Stimulated activated CD8-positive, alpha-beta memory T cell treated with anti-CD3 and anti-CD28 coated beads, Interleukin-12 subunit alpha, Interleukin-12 subunit beta, amount 100 ng/mL, for 1 hour (primary cell): ENCODE data around the gene CBLC.

Experiments
- DNase-seq: peaks from one replicate; pipeline ENCODE4 v3.0.0-alpha.2; 2020; ENCODE audit warnings: low read depth

Gene CBLC, protein sequence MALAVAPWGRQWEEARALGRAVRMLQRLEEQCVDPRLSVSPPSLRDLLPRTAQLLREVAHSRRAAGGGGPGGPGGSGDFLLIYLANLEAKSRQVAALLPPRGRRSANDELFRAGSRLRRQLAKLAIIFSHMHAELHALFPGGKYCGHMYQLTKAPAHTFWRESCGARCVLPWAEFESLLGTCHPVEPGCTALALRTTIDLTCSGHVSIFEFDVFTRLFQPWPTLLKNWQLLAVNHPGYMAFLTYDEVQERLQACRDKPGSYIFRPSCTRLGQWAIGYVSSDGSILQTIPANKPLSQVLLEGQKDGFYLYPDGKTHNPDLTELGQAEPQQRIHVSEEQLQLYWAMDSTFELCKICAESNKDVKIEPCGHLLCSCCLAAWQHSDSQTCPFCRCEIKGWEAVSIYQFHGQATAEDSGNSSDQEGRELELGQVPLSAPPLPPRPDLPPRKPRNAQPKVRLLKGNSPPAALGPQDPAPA

DNA sequence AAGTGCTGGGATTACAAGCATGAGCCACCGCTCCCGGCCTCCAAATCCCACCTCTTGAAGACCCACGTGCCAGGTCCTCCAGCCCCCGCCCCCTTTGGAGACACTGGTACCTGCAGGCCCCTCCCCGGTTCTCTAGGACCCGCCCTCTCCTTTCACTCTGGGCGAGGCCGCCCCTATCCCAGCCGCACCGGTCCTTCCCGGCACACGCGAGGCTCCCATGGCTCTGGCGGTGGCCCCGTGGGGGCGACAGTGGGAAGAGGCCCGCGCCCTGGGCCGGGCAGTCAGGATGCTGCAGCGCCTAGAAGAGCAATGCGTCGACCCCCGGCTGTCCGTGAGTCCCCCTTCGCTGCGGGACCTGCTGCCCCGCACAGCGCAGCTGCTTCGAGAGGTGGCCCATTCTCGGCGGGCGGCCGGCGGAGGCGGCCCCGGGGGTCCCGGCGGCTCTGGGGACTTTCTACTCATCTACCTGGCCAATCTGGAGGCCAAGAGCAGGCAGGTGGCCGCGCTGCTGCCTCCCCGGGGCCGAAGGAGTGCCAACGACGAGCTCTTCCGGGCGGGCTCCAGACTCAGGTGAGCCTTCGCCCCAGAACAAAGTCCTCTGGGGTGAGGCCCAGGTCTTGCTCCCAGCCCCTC, at the start of gene CBLC:
Gene CBLC, plus strand, starts transcription at position 176 of the 633 bp plus-strand sequence. Its CDS starts 42 bp downstream, at position 218.
- DNase-seq = no peak

DNA sequence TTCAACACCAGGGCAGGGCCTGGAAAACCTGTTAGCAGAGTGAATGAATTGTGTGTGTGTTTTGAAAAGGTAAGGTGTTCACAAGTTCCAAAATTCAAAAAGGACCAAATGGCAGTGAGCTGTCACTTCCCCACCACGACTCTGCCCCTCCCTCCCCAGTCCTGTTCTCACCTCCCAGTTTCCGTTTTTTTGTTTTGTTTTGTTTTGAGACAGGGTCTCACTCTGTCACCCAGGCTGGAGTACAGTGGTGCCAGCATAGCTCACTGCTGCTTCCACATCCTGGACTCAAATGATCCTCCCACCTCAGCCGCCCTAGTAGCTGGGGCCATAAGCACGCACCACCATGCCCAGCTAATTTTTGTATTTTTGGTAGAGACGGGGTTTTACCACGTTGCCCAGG, 49.5 kb upstream of the CBLC start:
- DNase-seq = no peak

DNA sequence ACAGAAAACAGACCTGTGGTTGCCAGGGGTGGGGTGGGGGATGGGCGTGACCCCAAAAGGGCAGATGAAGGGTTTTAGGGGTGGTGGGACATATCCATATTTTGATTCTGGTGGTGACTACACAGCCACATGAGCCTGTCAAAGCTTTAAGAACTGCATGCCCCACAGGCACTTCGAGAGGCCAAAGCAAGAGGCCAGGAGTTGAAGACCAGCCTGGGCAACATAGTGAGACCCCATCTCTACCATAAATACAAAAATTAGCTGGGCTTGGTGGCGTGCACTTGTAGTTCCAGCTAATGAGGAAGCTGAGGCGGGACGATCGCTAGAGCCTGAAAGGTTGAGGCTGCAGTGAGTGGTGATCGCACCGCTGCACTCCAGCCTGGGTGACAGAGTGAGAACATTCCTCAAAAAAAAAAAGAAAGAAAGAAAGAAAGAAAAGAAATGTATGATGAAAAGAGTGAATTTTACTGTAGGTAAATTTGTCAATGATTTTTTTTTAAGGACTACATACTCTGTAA, 48.1 kb upstream of the CBLC start:
- DNase-seq = no peak

DNA sequence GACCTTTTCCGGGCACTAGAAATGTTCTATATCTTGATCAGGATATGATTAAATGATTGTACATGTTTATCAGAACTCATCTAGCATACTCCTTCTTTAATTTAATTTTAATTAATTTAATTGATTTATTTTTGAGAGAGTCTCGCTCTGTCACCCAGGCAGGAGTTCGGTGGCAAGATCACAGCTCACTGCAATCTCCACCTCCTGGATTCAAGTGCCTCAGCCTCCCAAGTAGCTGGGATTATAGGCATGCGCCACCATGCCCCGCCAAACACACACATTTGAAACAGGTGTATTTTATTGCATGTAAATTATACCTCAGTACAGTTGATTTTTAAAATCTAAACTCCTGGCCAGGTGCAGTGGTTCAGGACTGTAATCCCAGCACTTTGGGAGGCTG, 46.6 kb upstream of the CBLC start:
- no peak for DNase-seq

DNA sequence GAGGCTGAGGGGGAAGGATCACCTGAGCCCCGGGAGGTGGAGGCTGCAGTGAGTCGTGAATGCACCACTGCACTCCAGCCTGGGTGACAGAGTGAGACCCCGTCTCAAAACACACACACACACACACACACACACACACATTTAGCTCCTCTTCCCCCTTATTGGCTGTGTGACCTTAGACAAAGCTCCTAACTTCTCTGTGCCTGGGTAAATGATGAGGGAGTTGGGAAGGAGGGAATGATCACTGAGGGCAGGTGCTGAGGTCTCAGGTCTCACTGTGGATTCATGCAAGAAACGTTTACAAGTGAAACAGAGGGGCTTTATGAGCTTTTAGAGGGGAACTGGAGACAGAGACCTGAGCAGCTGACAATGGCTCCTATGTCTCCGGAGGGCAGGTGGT, 46.1 kb upstream of the CBLC start:
- DNase-seq = no peak

DNA sequence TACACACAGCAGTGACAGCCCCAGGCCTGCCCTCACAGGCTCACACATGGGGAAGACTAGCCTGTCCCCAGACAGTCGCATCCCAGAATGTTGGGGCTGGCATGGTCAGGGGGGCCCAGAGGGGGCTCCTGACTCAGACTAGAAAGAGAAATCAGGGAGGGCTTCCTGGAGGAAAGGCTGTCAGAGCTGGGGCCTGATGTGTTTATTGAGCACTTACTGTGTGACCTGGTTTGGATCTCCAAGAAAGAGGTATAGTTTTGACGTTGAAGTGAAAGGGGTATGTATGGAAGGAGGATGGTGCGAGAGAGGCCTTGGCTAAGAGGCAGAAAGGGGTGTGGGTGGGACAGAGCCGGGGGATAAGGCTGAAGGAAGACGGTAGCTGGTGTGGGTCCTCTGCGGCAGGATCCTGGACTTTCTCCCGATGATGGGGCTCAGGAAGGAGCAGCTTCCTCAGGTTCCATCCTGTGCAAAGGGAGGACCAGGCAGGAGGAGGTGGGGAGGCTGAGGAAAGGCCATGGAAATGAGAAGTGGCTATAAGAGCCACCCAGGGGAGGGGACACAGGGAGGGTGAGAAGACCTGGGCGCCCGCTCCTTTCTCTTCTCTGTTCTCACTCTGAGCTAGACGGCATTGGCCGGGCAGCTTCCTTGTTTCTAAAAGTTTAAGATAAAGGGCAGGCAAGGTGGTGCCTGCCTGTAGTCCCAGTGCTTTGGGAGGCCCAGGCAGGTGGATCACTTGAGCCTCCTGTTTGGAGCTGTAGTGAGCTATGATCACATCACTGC, 45.3 kb upstream of the CBLC start:
- no peak for DNase-seq

DNA sequence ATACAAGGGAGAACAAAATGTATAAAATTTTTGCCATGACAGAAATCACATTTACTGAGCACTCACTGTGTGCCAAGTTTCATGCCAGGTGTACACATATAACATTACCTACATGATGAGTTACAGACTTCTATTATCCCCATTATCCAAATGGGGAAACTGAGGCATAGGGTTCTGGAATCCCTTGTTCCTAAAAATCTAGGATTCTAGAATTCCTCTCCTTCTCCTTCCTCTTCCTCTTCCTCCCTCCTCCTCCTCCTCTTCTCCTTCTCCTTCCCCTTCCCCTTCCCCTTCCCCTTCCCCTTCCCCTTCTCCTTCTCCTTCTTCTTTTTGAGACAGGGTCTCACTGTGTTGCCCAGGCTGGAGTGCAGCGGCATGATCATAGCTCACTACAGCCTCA, 43.3 kb upstream of the CBLC start:
- no peak for DNase-seq

DNA sequence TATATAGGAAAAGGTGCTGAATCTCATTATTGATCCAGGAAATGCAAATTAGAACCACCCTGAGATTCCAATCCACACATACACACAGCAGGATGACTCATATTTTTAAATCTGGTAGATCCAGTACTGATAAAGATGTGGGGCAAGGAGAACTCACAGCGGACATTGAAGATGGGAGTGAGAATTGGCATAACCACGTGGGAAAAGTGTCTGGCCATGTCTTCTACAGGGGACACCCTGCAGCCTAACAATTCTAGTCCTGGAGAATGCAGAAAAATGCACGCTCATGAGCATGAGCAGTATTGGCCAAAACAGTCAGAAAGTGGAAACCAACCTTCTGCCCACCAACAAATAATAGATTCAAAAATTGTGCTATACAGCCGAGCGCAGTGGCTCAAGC, 42.7 kb upstream of the CBLC start:
- DNase-seq = no peak

DNA sequence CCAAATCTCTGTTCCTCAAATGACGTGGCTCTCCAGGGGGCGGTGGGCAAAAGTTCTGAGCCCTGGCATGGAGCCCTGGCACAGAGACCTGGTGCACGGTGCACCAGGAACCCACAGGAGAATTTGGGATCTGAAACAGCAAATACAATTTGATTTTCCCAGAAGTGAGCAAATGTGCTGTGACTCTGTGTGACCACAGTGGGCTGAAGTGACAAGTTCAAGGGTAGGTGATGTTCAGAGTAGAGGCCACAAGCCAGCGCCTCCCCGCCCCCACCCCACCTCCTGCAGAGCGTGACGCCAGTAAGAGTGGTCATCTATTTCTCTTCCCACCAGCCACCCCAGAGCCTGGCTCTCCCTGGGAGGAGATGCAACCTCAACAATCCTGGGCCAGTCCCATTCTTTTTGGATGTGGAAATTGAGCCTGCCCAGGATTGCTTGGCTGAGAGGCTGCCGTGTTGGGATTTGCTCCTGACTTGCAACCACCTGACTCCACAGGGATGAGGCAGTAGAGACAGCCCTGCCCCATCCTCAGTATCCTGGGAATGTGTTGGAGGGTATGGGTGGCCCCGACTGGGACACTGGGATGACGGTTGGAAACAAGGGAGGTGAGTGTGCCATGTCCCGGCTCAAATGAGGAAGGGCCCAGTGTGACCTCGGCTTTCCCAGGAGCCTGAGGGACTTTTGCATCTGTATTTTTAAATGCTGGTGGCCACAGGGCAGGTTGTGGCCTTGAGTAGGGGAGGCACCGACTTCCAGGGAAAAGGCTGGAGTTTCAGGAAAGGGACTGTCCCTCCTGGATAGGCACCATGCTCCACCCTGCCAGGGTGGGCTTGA, 40.2 kb upstream of the CBLC start:
- no peak for DNase-seq

DNA sequence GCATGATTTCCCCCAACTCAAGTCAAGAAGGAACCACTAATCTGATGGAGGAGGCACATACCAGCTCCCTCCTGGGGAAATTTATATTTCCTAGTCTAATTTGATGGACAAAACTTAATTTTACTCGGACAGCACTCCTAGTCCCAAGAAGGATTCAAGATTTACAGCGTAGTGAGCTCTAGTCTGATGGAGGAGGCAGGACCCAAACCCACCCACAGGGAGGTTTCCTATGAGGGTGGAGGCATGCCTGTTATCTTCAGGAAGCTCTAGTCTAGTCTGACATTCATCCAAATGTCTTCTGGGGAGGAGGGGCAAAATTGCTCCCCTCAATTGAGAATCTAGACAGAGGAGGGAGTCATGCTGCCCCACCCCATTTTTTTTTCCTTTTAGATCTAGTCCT, 39.6 kb upstream of the CBLC start:
- no peak for DNase-seq

DNA sequence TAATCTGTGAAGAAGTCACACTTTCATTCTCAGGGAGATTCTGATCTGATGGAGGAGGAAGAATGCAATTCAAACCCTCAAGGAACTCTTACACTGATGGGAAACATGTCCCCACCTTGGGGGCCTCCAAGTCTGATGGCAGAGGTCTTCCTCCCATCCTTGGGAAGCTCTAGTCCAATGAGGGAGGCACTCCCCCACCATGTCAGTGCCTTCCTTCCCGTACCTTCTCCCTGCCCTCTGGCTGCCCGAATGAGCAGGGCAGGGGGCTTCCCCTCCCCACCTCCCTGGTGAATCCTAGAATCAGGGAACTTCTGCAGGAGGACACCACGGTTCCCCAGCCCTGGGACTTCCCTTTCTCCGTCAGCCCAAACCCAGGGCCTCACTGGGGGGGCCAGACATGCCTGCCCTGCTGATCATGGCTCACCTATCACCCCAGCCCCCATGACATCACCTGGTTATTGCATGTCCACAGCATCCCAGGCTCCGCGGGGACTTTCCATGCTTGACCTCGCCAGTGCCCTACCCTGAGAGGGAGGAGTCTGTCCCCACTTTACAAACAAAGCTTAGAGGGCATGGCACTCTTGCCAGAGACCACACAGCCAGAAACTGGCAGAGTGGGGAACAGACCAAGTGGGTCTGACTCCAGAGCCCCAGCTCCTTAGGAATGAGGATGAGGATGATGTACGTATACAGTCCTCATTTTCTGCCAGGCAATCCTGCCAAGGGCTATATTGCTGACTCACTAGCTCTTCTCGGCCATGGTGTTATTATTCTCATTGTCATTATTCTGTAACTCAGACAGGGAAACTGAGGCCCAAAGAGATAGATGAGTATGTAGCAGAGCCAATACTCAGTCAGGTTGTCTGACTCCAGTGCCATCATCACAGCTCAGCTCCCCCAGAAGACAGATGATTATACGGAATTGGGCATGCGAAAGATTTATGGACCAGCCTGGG, 38.8 kb upstream of the CBLC start:
- no peak for DNase-seq

DNA sequence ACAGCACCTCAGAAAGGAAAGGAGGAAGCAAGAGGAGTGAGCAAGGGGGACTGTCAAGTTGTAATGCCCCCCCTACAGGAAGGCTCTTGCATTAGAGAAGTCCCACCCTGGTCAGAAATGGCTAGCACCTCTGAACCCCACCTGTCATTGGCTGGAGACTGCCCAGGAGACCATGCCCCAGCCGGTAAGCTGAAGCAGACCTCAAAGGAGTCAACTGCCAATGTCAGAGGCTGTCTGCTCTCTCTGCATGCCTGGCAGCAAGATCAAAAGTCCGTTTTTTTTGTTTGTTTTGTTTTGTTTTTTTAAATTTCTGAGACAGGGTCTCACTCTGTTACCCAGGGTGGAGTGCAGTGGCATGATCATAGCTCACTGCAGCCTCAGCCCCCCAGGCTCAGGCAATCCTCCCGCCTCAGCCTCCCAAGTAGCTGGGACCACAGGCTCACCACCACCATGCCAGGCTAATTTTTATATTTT, 37.3 kb upstream of the CBLC start:
- no peak for DNase-seq

DNA sequence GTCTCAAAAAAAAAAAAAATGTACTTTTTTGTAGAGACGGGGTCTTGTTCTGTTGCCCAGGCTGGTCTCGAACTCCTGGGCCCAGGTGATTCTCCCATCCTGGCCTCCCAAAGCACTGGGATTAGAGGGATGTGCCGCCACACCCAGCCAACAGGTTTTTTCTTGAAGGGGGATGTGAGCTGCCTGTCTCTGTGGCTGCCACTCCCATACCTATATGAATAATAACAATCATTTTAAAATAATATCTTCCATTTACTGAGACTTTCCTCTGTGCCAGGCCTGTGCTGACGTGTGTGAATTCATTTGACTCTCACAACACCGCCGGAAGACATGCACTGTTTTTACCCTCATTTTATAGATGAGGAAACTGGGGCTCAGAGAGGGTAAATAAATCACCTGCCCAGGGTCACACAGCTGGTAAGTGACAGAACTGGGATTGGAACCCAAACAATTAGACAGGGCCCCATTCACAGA, 36.4 kb upstream of the CBLC start:
- DNase-seq = no peak

DNA sequence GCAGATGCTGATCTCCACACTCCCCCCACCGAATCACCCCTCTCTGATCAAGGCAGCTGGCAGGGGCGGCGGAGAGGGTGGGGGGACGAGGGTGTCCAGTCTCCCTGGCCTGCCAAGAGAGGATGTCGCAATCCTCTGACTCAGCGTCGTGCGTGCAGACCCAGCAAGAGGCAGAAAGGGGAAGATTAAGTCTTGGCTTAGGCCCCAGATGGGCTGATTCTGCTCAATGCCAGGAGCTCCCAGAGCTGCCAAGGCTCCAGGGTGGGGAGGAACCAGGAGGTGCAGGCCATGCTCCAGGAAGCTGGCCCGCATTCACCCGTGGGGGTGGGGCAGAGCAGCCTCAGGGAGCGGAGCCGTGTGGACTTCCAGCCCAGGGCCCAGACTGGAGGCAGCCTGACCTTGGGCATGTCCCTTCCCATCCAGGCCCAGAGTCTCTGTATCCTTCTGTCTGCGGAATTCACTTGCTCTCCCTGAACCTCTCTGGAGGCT, 35.8 kb upstream of the CBLC start:
- DNase-seq = no peak

DNA sequence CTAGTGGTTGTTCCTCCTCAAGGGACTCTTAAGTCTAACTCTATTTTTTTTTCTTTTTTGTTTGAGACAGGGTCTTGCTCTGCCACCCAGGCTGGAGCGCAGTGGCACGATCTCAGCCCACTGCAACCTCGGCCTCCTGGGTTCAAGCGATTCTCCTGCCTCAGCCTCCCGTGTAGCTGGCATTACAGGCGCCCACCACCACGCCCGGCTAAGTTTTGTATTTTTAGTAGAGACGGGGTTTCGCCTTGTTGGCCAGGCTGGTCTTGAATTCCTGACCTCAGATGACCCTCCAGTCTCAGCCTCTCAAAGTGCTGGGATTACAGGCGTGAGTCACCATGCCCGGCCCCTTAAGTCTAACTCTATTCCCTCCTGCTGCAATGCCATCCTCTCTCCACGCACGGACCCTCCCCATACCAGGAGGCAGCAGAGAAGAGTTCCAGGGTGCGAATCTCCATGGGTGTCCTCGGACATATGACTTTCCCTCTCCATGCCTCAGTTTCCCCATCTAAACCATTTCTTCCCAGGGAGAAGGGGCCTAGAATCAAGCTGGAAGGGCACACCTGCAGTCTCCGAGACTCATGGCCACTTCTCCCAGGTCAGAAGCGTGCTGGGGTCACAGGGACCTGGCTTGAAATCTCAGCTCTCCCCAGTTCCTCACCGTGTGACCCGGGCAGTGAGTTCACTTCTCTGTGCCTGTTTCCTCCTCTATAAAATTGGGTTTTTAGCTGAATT, 35.2 kb upstream of the CBLC start:
- no peak for DNase-seq

DNA sequence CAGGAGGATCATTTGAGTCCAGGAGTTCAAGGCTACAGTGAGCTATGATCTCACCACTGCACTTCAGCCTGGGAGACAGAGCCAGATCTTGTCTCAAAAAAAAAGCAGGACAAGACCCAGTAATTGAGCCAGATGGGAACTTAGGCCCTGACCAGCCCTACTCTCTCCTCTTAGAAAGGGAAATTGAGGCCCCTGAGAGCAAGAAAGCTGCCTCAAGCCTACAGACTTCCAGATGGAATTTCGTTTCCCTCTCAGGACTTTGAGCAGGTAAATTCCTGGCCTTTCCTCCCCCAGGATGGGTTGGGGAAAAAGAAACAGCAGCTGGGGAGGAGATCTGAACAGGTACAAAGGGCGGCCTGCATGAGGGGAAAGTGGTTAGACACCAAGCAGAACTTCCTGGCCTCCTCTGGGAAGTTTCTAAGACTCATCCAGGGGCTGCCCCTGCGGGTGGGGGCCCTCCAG, 32.8 kb upstream of the CBLC start:
- DNase-seq = no peak

DNA sequence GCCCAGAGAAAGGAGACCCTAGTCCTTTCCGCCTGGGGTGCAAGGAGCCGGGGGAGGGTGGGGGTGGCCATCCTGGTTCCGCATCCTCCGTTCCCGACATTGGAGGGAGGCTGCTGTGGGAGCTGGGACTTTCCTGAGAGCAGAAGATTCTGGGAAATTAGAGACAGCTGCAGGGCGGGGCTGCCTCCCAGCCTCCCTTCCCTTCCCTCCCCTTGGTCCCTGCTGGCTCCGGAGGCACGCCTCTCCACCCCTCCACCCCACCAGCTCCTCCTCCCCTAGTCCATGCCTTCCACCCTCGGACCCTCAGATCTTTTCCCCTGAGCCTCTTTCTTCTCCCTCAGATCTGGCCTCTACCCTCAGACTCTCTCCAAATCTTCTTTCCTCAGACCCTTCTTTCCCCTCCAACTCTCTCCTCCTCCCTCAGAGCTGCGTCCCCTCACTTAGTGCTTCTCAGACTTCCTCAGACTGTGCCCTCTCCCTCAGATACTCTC, 32.3 kb upstream of the CBLC start:
- no peak for DNase-seq

DNA sequence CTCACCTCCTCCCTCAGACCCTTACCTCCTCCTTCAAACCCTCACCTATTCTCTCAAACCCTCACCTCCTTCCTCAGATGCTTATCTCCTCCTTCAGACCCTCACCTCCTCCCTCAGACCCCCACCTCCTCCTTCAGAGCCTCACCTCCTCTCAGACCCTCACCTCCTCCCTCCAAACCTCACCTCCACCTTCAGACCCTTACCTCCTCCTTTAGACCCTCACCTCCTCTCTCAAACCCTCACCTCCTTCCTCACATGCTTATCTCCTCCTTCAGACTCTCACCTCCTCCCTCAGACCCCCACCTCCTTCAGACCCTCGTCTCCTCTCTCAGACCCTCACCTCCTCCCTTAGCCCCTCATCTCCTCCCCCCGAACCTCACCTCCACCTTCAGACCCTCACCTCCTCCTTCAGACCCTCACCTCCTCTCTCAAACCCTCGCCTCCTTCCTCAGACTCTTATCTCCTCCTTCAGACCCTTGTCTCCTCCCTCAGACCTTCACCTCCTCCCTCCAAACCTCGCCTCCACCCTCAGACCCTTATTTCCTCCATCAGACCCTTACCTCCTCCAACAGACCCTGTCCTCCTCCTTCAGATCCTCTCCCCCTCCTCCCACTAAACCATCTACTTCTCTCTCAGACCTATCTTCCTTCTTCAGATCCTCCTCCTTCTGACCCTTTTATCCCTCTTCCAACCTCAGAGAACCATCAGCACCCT, 31.6 kb upstream of the CBLC start:
- no peak for DNase-seq

DNA sequence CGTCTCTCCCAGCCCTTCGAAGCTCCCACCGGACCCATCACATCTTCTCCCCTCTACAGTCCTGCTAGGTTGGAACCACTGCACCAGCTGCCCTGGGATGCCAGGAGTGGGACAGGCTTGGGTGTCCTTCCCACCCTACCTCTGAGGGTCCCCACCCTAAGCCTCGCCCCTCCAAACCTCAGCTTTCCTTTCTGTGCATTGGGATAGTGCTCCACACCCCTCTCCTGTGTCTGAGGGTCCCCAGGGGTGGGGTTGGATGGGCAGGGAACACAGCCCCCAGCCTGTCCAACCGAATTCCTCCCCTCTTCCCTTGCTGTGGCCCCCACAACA, 31.1 kb upstream of the CBLC start:
- no peak for DNase-seq
